GM12874 (cell line): ENCODE results near the gene PAK5.

Experiments used
- TF ChIP-seq, protein P1 (sequence below): IDR thresholded peaks from 2 replicates; pipeline ENCODE4 v1.5.1; 2011; ENCODE audit warnings: low read depth, mild to moderate bottlenecking, control low read depth, low read length, moderate library complexity; ENCODE audit not compliant: insufficient read depth

PAK5 gene

DNA sequence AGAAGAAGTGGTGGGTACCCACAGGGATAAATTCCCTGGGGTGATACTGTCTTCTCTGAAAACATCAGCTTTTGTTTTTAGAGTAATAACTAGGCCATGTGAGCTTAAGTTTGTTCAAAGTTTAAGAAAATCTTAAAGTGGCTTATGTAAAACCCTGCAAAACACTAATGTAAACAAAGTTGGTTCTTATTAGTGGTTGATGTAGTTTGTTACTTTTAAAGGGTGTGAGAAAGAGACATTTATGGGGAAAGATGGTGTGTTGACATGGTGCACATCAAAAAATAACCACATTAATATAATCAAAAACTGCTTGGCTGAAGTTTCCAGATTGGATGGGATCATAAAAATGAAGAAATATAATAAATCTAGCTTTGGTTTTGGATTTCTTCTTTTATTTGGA lies 204.5 kb downstream of the PAK5 start:
- TF ChIP-seq, protein P1, sequence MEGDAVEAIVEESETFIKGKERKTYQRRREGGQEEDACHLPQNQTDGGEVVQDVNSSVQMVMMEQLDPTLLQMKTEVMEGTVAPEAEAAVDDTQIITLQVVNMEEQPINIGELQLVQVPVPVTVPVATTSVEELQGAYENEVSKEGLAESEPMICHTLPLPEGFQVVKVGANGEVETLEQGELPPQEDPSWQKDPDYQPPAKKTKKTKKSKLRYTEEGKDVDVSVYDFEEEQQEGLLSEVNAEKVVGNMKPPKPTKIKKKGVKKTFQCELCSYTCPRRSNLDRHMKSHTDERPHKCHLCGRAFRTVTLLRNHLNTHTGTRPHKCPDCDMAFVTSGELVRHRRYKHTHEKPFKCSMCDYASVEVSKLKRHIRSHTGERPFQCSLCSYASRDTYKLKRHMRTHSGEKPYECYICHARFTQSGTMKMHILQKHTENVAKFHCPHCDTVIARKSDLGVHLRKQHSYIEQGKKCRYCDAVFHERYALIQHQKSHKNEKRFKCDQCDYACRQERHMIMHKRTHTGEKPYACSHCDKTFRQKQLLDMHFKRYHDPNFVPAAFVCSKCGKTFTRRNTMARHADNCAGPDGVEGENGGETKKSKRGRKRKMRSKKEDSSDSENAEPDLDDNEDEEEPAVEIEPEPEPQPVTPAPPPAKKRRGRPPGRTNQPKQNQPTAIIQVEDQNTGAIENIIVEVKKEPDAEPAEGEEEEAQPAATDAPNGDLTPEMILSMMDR, result no peak

DNA sequence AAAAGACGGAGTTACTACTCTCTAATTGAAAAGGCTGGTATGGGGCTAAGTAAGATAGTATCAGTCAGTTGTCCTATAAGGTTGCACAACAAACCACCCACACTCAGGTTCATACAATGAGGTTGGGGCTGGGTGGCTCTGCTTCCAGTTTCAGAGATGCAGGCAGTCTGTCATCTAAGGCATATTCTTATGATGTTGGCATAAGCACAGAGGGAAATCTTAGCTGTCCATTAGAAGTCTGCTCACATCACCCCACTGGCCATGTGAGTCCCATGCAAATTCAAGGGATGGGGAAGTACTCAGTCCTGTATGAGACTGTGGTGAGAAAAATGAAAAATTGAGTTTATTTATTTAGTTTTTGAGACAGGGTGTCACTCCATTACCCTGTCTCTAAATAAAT lies 205.9 kb downstream of the PAK5 start:
- TF ChIP-seq, protein P1, result no peak

DNA sequence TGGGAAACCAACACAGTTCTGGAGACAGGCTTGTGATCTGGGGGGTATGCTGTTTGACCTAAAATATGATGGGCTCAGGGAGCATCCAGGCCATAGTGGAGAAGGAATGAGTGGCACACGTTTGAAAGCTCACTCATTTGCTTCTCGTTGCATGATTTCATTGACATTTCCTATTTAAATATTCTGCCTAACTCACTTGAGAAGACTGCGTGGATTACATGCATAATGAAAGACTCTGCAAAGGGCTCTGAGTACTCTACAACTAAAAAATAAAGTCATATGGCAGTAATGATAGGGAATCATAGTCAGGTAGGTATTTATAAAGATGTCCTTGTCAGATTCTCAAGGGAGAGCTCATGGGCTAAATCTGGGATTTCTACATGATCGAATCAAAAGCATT lies 206.6 kb downstream of the PAK5 start:
- TF ChIP-seq, protein P1, result no peak

DNA sequence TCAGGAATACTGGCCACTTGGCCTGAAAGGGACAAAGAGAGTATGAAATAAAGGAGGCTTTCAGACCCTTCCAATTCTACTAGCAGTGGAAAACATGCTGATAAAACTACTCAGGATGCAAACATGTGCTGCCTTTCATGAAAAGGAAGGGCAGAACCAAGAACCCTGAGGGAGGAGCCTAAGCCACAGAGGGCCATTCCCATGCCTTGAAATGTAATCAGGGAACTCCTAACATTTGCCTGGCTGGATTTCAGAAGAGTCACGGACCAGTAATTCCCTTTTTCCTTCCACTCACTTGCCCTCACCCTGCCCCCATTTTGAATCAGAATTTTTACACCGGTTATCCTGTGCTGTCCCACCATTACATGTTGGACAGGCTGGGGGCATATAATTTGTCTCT lies 208.3 kb downstream of the PAK5 start:
- TF ChIP-seq, protein P1, result no peak

DNA sequence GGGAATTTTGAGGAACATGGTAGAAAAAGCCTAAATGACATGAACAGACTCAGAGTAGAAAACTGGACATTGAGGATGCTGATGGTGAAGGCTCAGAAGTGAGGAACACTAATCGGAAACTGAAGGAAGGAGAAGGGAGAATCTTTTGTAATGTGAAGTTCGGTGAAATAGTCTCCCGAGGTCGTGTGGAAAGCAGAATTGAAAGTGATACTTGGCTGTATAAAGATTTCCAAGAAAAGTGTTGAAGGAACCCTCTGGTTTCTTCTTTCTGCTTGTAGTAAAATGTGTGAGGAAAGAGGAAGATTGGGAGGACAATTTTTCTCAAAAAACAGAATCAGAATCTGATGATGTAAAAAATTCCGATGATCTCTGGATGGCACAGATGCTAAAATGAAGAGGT lies 209.0 kb downstream of the PAK5 start:
- TF ChIP-seq, protein P1, result no peak

DNA sequence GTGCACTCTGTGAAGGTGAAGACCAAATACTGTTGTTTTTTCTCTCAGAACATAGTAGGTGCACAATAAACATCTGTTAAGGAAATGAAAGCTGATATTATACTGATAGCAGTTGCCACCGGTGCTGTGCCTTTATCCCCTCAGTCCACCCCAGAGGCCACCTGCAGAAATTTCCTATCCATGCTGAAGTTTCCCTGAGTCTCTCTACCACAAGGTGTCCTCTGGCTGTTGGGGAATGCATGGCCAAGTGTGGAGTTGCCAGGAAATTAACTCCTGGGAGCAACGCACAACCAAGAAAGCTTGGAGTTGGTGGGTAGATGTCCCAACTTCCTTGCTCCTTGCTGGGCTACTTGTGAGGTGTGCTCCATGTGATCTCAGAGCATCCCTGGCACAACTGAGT lies 210.3 kb downstream of the PAK5 start:
- TF ChIP-seq, protein P1, result no peak

DNA sequence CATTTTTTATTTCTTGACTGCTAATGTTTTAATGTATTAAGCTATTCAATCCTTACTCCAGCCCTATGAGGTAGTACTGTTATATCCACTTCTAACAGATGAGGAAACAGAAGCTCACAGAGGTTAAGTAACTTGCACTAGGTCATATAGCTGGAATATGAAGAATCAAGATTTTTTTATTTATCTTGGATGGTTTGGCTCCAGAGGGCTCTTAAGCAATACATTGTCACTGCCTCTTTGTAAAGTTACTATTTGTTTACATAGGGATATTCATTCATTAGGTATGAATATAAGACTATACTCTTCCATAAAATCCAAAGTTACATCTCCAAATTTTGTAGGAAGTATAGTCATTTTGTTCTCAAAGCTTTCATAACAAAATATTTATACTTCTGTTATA lies 210.7 kb downstream of the PAK5 start:
- TF ChIP-seq, protein P1, result no peak

DNA sequence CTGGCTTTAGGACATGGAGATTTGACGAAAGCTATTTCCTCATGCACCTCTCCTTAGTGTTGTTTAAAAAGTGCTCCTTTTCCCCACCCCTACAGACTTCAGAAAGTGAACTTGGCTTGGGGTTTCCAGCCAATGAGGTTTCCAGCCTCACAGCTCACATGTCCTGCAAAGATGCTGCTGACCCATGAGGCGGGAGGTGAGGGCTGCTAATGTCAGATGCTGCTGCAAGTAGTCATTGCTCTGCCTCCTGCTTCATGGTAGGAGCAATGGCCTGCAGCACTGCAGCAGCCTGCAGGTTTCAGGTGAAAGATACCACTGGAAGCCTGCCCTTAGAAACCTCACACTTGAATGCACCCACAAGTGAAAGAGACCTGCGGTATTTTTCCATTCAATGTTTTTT lies 211.7 kb downstream of the PAK5 start:
- TF ChIP-seq, protein P1, result no peak
